Fibroblast of lung (primary cell): ENCODE results near the gene SLC22A5.

ENCODE experiments used
- CTCF ChIP-seq, 2 donors: IDR thresholded peaks in 1 of 2; conservative IDR thresholded peaks in 1 of 2; 1 replicate in 1 of 2; 2 replicates in 1 of 2; pipeline ENCODE4 v1.5.1; 2011 to 2012; ENCODE audit warnings: low read length in 2 of 2, control low read depth in 1 of 2, inconsistent platforms in 1 of 2, low read depth in 1 of 2, mild to moderate bottlenecking in 1 of 2
- EZH2 ChIP-seq: IDR thresholded peaks from 2 replicates; pipeline ENCODE4 v1.5.1; 2012; ENCODE audit warnings: low read length, control low read depth, mild to moderate bottlenecking; ENCODE audit errors: missing control alignments

DNA sequence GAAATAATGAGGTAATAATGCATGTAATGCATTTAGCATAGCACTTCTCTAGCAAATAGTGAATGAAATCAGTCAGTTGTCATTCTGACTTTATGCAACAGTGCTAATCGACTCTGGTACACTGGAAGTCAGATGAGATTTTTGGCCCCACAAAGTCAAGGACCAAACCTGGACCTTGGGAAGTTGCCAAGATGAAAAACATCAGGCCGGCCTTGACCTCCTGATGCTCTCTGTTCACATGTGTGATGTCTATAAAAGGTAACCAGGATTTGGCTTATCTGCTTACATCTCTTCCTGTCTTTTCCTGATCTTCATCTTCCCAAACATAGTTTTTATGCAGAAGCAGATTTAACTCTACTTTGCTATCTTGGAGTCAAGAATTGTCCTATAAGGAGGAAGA lies 39.5 kb downstream of the SLC22A5 start:
- no peak for TF ChIP-seq CTCF (conservative IDR thresholded peaks at IDR 0.05 in 1 of 2, IDR thresholded peaks at IDR 0.05 in 1 of 2; ENCODE audit: low read depth in 1 of 2, low read length in 2 of 2)
- TF ChIP-seq EZH2 = no peak
